ENCODE results near the gene CUX1.

Gene CUX1

DNA sequence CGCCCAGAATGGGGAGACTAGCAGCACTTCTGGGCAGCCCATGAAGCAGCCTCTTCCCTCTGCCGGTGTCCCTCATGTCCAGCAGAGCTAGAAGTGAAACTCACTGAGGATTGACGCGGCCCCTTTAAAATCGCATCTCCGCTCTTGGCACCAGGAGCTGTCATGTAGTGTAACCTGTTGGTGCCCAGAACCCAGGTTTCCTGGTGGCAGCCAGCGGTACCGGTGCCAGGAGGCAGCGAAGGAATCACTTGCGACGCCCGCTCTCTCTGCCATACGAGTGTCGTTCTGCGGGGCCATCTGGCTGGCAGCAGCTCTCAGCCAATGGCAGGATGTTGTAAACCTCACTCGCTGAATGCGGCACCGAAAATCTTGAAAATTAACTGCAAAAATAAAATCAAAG, 82.7 kb downstream of the CUX1 start:
- no peak for DNase-seq

DNA sequence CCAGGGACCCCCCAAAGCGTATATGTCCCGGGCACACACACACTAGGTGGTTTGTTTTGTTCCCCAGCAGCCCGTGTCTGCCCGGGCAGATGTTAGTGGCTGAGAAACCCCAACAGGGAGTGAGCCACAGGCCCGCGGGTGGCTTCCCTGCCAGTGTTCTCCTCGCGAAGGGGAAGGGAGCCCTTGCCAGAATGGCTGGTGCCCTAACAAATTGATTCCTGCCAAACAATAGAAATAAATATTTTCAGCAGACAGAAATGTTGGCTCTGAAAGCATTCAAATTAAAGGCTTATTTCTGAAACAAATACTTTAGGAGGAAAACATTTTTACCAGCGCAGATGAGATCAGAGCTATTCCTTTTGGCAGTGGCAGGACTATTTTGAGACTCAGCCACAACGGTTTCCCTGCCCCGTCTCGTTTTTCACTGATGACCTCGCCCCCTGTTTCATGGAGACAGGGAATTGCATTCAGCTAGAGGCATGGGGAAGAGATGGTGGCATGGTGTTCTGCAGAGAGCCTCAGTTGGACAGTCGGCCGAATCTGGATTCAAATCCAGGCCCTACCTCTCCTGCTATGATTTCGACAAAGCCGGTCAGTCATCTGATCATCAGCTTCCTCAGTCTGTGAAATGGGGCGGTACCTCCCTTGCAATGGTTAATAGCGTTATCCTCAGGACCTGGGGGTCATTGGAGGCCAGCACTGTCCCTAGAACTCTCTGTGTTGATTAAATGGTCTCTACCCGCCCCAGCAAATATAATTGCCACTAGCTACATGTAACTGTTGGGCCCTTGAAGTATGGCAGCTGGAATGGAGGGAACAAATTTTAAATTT, 84.5 kb downstream of the CUX1 start:
- DNase-seq, result no peak

DNA sequence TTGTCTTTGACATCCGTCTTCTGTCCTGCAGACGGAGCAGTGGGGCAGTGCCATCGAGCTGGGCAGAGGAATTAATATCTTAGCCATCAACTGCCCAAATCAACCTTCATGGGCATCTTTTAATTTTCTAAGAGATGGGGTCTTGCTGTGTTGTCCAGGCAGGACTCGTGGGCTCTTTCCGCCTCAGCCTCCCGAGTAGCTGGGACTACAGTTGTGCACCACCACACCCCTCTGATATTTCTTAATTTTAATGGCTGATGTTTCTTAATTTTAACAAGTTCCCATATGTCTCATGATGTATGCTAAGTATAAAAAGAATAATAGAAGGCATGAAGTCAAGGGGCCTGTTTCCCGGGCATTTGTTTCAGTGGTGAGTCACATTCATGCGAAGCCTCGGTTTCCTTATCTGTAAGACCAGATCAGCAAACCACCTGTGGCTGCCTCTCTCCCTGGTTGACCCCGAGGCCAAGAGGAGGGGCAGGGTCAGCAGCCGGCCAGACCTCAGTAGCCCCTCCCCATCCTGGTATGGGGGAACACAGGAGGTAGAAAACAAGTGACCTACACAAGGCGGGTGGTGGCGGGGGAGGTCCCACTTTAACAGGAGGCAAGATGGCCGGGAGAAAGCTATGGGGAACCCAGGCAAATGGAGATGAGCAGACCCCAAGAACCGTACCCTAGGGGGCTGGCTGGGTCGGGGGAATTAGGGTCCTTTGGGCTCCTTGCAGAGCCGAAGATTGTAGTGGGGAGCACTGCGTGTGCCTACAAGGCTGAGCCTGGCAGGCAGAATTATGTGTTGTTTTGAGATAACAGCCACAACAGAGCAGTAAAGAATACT, 85.5 kb downstream of the CUX1 start:
- DNase-seq, result no peak

DNA sequence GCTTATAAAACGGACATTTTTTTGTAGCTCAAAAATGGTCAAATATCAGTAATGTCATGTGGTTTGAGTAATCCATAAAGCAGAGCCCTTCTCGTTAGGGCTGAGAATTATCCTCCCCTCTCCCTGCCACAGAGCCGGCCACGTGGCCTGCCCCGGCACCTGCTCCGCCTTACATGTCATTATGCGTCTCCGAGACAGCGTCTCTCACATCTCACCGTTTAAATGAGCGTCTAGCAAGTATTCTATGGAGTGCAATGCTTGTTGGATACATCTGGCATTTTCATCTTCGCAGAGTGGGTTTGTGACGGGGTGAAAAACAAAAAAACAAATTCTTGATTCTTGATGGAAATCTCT, 86.1 kb downstream of the CUX1 start:
- no peak for DNase-seq

DNA sequence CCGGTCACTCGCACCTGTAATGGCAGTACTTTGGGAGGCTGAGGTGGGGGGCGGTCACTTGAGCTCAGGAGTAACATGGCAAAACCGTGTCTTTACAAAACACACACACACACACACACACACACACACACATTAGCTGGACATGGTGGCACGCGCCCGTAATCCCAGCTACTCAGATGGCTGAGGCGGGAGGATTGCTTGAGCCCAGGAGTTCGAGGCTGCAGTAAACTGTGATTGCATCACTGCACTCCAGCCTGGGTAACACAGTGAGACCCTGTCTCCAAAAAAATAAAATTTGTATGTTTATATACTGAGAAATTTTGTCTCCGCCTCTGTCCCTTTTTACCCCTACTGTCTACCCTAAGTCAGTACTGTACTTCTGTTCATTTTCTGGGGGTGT, 86.6 kb downstream of the CUX1 start:
- DNase-seq, result no peak

DNA sequence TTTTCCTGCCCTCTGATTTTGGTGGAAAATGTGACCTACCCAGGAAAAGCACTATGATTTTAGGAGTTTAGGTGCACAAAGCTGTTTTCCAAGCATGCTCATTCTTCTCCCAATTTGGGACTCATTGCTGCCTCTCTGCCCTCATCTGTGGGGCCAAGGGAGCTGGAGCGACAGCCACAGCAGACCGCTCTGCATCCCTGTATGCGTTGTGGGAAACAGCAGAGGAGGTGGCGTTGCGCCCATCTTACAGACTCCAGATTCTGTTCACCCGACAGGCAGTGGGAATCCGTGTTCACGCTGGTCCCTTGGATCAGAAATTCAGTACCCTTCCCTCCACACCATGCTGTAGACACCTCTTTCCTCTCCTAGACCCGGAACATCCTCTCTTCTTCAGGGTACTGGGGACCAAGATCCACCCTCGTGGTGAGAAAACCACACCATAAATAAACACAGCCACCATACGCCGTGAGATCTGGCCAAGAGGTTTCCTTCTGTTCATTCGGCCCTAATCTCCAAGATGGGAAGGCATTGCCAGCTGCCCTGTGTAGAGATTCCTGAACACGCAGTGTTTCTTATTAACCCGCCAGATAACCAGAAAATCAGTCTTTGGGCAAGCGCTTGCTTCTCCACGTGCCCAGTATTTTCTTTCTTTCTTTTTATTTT, 87.9 kb downstream of the CUX1 start:
- DNase-seq, result no peak

DNA sequence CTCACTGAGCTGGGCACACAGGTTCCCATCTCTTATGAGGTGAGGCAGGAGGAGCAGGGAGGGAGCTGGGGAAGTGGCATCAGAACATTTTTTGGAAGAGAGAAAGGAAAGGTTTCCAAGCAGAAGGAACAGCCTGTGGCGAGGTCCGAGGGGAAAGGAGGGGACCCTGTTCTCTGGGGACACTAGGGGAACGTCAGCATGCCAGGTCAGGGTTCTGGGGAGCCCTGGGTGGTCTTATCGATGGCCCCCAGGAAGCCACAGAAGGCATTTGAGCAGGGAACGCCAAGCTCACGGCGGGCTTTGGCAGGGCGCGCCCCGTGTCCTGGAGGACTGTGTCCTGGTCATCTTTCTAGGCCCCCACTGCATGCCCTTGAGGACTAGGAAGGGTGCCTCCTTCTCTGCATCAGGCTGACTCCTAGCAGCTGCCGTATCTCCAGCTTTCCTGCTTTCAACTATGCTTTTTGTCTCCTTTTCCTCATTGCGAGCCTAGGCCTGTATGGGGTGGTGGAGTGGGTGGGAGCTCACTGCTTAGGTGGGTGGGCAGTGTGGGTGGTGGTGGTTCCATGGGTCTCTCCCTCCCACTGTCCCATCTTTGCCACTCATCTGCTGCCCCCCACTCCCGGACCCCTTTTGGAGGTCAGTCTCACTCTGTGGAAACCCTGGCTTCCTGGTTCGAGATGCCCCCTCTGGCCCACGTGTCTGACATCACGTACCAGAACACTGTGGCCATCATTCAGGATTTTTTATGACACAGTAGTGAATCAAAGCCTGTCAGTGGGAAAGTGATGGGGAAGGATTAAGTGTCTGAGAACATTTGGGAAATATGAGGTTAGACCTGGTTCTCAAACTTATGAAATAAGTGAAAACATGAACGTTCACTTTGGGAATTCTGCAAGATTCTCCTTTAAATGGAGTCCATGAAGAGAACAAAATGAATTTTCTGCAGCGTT, 89.1 kb downstream of the CUX1 start:
- no peak for DNase-seq

DNA sequence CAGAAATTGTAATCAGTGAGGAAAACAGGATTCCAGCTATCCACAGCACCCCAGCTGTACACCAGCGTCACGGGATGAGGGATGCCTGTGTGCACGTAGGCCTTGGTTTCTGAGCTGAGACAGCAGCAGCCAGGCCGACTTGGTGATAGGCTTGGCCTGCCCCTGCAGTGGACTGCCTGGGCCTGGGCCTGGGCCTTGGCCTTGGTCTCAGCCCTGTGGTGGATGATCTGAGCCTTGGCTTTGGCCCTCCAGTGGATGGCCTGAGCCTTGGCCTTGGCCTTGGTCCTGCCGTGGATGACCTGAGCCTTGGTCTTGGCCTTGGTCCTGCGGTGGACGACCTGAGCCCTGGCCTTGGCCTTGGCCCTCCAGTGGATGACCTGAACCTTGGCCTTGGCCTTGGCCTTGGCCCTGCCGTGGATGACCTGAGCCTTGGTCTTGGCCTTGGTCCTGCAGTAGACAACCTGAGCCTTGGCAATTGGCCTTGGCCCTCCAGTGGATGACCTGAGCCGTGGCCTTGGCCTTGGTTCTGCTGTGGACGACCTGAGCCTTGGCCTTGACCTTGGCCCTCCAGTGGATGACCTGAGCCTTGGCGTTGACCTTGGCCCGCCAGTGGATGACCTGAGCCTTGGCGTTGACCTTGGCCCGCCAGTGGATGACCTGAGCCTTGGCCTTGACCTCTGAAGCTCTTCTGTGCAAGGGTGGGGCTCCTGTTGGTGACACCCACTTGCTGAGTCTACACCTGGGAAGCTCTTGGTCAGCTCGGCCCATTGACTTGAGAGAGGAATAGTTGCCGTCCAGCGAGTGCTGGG, 93.8 kb downstream of the CUX1 start:
- no peak for DNase-seq

DNA sequence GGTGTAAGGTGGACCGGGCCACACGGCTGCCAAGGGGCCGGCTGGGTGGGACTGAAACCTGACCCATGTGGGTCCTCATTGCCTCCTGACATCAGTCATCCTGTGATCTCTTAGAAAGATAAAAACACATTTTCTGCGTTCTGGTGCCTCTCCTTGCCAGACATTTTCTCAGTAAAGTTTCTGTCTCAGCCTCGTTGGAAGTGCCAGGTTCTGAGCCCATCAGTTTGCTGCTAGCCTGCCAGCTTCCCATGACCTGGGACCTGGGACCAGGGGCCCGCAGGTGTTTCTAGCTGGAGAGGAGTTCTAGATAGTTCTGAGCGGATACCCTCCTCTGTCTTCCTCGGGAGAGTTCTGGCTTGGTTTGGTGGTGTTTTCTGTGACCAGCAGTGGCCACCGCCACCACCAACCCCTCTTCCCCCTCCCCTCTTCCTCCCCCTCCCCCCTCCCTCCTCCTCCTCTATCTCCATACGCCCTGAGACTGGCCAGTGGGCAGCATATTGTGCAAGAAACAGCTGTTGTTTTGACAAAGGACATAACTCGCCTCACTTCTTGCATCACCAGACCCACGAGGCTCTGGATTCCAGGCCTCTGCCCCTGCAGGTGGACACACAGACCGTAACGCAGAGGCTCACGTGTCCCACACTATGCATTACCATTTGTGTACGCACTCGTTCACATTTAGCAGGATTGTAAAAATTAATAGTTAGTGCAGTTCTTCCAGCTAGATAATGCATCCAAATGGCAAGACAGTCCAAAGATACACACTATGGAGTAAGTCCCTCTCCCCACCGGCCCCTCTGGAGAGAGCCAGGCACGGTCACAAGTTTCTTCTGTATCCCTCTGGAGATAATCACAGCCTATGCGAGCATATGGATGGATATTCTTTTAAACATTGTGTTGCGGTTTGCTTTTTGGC, 94.6 kb downstream of the CUX1 start:
- no peak for DNase-seq

DNA sequence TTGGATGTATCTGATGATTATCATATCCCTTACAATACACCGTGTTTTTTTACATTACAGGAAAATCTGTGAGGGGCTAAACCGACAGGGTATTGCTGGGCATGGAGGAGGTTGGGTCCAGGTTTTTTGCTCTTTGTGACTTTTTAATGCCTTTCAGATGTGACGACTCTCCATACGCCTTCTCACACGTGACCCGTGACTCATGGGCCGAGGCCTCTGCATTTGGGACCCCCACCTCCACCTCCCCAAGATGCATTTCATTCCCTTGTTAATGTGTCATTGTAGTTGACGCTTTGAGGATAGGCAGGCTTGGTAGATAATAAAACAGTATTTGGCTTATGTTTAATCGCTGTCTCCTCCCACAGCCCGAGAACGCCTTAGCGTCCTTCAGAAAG, 95.3 kb downstream of the CUX1 start:
- DNase-seq, result no peak

DNA sequence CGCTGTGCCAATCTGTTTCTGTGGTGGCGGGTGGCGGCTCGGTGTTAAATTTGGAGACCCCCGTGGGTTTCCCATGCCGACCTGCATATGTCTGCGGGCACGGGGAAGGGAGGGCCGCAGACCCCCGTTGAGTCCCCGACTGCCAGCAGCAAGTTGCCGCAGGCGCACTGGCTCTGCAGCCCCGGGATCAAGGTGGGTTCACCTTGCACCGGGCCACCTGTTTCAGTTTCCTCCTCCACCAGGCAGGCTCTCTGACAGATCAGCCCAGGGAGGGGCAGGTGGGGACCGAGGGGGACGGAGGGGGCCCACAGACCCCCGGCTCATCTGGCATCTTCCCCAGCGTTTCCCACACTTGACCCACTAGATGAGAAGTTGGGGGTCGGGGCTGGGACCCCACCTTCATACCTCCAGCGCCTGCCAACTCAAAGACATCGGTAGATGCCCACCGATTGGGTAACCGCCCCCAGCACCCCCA, 95.9 kb downstream of the CUX1 start:
- DNase-seq, result no peak

DNA sequence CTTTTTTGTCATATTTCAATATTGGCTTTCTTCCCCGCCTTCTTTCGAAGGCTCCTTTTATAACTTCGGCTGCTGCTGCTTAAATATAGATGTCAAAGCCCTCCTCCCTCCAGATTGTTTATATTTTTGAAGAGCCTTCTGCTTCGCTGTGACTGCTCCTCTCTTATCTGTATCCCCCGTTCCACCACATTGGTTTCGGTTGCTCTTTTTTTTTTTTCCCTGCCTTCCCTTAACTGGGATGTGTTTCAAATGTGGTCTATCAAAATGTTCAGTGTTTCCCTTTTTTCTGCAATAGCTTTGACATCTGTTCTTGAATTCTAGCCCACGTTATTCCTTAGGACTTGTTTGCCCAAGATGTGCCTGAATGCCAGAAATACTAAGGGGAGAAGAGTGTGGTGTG, 96.4 kb downstream of the CUX1 start:
- no peak for DNase-seq

DNA sequence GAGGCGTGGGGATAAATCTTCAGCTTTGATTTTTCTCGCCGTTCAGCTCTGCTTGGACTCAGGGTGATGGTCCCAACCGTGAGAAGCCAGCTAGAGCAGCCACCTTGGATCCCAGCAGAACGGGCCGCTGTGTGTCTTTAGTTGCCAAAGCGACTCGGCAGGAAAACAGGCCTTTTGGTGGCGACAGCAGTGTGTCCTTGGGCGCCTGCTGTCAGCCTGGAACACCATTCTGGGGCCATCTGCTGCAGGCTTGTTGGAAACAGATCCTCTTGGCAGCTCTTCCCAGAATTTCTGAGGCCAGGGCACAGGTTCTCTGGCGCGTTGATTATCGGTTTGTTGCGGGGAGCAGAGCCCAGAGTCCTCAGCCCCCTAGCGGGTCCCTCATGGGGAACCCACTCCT, 97.6 kb downstream of the CUX1 start:
- no peak for DNase-seq

DNA sequence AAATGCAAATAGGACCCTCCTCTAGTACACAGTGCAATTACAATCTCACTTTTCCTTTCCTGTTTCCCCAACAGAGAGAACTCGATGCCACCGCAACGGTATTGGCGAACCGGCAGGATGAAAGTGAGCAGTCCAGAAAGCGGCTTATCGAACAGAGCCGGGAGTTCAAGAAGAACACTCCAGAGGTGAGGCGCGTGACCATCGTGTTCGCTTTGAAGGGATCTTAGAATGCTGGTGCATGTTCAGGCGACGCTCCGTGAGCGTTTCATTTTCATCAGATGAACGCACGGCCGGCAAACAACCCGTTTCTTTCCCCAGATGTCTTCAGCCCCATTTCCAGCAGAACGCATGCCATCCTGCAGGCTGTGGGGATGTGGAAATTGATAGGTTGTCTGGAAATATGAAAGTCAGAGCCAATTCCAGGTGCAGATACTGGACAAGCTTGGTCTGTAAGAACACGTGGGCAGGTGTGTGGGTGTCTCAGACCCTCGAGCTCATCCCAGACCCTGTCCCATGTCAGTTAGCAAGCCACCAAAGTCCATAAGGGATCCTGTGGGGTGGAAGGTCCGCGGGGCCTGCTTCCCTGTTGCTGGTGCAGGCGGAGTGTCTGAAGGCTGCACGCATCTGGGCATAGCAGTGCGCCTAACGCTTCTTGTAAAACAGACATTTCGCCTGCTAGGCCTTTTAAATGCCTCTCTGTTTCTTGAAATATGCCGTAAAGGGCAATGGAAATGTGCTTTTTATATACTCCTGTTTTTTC, 98.8 kb downstream of the CUX1 start:
- DNase-seq, result no peak

DNA sequence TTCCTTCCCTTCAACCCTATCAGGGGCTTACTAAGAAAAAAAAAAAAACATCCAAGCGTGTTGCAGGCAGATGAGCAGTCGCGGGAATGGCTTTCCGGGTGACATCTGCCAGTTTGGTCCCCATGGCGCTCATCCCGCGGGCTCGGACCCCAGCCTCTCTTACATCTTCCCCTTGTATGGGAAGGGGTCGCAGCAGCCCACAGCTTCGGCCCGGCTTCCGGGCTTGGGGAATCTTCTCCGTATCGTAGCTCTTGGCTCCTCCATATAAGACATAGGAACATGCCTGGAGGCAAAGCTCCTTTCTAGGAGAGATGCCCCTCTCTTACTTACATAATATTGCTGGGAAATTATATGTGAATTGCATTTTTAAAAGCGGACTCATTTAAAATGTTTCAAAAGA, 99.5 kb downstream of the CUX1 start:
- no peak for DNase-seq

DNA sequence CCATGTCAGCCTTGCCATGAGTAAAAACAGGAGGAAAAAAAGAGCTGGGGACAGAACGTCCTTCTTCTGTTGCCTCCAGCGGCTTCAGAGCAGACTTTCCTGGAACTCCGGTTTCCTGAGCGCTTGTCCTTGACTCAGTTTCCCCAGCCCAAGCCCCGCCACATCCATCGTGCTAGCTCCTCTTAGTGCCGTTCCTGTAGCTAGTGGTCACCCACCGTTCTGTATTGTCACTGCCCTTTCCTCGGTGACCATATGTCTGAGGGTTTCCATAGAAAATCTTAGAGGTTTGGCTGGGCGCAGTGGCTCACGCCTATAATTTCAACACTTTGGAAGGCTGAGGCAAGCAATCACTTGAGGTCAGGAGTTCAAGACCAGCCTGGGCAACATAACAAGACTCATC, 100.1 kb downstream of the CUX1 start:
- no peak for DNase-seq

DNA sequence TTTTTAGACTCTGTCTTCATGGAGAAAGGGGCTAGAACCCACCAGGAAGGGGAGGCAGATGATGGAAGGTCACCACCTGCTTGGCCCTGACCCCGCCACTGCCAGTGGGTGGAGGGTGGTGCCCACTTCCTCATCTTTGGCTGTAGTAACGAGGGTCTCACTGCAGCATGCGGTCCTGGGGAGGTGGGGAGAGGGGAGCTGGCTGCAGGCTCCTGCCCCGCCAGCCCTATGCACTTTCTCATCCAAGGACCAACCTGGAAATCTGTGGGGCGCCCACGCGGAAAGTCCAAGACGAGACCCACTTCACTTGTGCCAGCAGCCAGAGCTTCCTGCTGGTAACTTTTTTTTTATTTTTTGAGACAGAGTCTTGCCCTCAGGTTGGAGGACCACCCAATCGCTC, 101.0 kb downstream of the CUX1 start:
- no peak for DNase-seq

DNA sequence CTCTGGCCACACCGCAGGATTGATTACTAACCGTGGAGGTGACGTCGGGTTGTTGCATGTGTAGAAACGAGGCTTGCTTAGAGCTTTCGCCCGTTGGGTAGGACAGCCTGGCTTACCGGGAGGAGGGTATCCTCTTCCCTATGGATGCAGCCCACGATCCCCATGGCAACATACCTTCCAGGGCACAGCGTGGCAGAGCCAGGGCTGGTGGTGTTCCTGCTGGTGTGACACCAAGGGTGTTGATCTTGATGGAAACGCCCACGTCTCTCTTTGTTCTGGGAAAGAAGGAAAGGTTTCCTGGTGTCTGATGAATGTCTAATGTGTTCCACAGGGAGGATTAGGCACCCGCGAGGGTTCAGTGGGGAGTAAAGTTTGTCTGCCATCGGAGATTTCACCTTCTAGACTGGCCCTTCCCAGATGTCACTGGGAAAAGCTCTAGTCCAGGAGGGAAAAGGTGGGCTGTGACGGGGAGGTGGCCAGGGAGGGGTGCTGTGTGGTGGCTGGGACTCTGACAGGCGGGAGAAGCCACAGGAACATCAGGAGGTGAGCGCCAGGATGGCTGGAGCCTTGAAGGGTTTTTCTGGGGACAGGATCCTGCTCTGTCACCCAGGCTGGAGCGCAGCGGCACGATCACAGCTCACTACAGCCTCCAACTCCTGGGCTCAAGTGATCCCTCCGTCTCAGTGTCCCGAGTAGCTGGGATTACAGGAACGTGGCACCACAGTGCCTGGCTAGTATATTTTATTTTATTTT, 102.1 kb downstream of the CUX1 start:
- no peak for DNase-seq

DNA sequence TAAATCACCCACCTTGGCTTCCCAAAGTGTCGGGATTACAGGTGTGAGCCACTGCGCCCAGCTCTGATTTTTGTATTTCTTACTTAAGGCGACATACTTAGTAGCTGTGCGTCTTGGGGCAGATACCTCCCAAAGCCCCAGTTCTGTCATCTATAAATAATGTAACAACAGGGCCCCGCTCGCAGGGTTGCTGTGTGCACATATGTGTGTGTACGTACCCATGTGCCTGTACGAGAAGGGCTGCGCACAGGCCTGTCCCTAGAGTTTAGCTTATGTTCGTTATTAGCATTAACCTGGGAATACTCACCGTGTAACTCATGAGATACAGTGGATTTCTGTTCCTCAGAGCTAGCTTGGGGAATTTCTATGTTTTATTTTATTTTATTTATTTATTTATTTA, 103.6 kb downstream of the CUX1 start:
- DNase-seq, result no peak
